GM19043 (cell line): ENCODE data around the gene GAB4.
A peak's percentile ranks its signal among the peaks of the same experiment; 100 is the strongest.
"Not testable (repeated sequence)": the region's sequence is repeated elsewhere in the genome, so short reads cannot be mapped to it uniquely, and the experiment has no call there.

Experiments
- ATAC-seq: cut with Tn5 transposase; IDR thresholded peaks from one replicate; pipeline ENCODE4 v1.9.1; 2021; ENCODE audit warnings: low read depth; ENCODE audit not compliant: unreplicated experiment

The GAB4 gene

GRCh38 chr22:17007852-17008731, at the start of gene GAB4:
Gene GAB4, minus strand, starts transcription at chr22:17008222. Its CDS starts 108 bp downstream, at chr22:17008114.
- no peak for ATAC-seq

DNA sequence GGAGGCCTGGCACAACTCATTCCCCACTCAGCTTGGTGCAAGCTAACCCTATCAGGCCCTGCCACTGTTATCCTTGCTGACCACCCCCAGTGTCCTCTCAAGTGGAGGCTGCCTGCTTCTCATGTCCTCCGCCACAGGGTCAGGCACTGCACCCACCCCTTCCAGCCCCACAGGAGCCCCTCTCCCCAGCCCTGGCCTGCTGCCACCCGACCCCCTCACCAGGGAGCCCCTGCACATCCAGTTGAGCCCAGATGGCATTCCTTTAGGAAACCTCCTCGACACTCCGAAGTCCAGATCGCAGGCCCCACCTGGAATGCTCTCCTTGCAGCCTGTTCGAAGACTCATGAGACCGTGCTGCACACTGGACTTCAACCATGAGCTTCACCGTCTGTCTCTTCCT, 48.8 kb upstream of the GAB4 start:
- no peak for ATAC-seq

DNA sequence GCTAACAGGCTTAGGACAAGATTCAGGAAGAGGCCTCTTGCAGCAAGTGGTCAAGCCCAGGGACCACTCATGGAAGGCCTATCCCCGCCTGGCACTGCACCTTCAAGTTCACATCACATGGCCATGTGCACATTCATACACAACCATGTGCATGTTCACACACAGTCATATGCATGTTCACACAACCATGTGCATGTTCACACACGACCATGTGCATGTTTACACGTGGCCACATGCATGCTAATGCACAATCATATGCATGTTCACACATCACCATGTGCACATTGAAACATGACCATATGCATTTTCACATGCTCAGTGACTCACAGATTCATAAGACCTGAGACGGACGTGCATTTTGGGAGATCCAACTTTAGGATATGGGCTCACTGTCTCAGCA, 48.0 kb upstream of the GAB4 start:
- ATAC-seq = no peak

GRCh38 chr22:17047656-17048055, 39.6 kb upstream of the GAB4 start:
- no peak for ATAC-seq

GRCh38 chr22:17046566-17047348, 38.7 kb upstream of the GAB4 start:
- ATAC-seq = no peak

DNA sequence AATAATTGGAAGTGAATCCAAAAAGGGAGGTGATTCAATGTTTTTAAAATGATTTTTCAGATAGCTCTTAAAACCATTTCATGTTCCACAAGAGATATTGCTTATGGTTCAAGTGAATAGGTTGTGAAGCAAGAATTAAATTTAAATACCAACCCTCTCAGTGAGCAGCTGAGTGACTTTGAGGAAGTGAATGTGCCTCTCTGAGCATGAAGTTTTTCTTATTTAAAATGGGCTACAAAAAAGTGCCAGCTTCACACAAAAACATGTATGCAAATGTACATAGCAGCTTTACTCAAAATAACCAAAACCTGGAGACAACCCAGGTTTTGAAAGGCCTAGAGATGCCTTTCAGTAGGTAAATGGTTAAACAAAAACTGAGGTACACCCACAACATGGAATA, 35.5 kb upstream of the GAB4 start:
- no peak for ATAC-seq

- peak; percentile 61 for ATAC-seq
Observed at GRCh38 chr22:17036842-17037711, 29.1 kb upstream of the GAB4 start.

- peak; percentile 26 for ATAC-seq
Observed at GRCh38 chr22:17035976-17036841, 28.2 kb upstream of the GAB4 start.

DNA sequence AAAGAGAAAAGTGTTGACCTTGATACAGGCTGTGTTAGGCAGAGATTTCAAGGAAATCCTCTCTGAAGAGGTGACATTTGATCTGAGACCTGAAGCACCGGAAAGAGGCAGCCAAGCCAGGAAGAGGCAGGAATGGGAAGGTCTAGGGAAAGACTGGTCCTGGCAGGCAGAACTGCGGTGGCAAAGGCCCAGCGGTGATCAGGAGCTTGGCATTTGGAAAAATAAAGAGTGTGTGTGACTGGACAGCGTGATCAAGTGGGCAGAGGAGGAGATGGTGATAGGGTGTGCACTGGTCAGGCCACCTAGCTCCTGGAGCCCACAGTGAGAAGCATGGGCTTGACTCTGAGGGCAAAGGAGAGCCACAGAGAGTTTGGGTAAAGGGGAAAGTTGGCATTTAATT, 27.2 kb upstream of the GAB4 start:
- no peak for ATAC-seq

GRCh38 chr22:17034532-17034931, 26.5 kb upstream of the GAB4 start:
- ATAC-seq = not testable (repeated sequence)

DNA sequence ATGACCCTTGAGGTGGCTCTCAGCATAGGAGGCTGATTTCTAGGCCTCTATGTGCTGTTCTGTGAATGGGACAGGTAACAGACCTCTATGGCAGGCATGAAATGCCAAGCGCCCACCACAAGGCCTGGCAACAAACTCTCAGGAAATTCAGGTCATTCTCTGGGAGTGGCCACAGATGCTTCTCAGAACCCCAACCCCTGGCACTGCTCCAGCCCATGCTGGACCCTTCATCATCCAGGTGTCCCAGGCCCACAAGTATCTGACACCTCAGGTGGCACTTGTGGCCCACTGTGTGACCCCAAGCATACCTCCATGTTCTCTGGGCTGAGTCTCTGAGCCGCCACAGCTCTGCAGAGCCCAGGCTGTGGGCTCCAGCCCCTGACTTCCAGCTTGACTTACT, 24.3 kb upstream of the GAB4 start:
- not testable (repeated sequence) for ATAC-seq

DNA sequence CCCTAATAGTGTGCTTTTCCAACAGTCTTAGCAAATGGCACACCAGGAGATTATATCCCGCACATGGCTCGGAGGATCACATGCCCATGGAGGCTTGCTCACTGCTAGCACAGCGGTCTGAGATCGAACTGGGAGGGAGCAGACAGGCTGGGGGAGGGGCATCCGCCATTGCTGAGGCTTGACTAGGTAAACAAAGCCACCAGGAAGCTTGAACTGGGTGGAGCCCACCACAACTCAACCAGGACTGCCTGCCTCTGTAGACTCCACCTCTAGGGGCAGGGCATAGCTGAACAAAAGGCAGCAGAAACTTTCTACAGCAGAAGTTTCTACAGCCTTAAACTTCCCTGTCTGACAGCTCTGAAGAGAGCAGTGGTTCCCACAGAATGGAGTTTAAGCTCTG, 16.4 kb upstream of the GAB4 start:
- not testable (repeated sequence) for ATAC-seq

- ATAC-seq = not testable (repeated sequence)
Observed at GRCh38 chr22:17015552-17015951, 7.5 kb upstream of the GAB4 start.

DNA sequence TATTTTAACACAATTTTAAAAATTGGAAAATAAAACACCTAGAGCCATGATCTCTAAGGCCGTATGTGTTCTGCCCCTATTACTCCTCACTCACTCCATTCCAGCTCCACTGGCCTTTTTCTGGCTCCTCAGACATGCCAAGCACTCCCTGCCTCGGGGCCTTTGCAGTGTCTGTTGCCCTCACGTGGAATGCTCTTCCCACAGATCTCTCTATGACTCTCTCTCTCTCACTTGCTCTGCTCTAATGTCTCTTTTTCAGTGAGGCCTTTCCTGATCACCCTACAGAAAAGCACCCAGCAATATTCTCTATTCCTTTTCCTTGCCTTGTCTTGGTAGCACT, 6.0 kb upstream of the GAB4 start:
- not testable (repeated sequence) for ATAC-seq

GRCh38 chr22:17013396-17014100, 5.5 kb upstream of the GAB4 start:
- ATAC-seq = no peak

GRCh38 chr22:17012267-17012666, 4.2 kb upstream of the GAB4 start:
- ATAC-seq = no peak

DNA sequence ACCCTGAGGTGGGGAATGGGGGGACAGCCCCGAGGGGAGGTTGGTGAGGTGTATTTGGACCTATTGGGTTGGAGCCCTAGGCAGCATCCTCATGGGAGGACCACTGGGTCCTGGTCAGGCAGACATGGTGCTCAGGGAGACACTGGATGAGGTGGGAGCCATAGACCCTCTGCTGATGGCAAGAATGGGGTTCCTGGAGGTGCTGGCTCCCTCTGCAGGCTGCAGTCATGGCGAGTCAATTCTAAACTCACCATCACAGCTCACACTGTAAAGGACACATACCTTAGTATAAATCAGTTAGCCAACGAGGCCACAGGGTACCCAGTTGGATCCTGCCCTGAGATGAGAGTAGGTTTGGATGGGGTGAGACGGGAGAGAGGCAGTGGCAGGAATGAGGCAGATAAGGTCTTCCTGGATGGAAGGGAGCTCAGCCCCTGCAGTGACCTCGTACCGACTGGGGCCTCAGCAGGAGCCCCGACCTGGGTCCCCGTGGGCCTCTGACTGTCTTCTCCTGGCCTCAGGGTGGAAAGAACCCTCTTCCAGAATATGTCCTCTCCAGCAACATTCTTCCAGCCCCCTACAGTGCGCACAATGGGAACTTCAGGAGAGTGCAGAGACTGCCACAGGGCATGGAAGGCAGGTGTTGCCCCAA, 1.7 kb upstream of the GAB4 start:
- no peak for ATAC-seq

DNA sequence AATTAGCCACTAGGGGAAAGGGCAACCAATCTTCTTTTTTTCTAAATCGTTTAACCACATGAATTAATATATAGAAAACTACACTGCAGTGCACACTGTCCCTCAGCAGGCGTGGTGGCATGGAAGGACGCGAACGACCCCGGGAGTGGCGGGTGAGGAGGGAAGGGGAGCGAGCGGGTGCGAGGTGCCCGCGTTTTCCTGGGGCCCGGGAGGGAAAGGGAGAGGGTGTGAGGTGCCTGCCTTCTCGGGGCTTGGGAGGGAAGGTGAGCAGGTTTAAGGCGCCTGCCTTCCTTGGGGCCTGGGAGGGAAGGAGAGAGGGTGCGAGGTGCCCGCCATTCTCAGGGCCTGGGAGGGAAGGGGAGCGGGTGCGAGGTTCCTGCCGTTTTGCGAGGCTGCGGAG, 765 bp downstream of the GAB4 start:
- no peak for ATAC-seq

DNA sequence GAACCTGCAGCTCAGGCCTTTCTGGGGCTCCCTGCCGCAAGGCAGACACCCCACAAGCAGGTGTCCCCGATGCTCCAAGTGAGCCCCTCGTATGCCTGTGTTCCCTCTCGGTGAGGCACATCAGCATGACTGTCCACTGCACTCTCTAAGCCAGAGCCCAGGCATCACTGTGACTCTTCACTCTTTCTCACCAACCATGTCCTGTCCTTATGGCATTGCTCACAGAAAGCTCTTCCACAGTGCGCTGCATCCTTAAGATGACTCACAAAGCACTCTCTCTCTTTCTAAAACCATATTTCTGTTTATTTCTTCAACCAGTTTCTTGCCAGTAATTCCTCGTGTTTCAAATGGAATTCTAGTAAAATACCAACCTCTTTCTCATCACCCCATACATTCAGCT, 18.1 kb downstream of the GAB4 start:
- no peak for ATAC-seq
